GM21367 (cell line): ENCODE results near the gene DUSP15.

Experiments used
- ATAC-seq: cut with Tn5 transposase; IDR thresholded peaks from one replicate; pipeline ENCODE4 v1.9.1; 2021; ENCODE audit not compliant: unreplicated experiment

The DUSP15 gene

GRCh38 chr20:31894980-31895675 lies 24.8 kb upstream of the DUSP15 start:
- peak; percentile 67 for ATAC-seq

GRCh38 chr20:31890646-31891045 lies 20.3 kb upstream of the DUSP15 start:
- ATAC-seq, result no peak

GRCh38 chr20:31883829-31884228 lies 13.5 kb upstream of the DUSP15 start:
- ATAC-seq, result no peak

- no peak for ATAC-seq
These were observed 11.6 kb upstream of the DUSP15 start for GRCh38 chr20:31881945-31882344.

GRCh38 chr20:31879143-31879987 lies 9.0 kb upstream of the DUSP15 start:
- no peak for ATAC-seq

- ATAC-seq, result no peak
These were observed 7.4 kb upstream of the DUSP15 start for GRCh38 chr20:31877684-31878083.

GRCh38 chr20:31875671-31876070 lies 5.3 kb upstream of the DUSP15 start:
- ATAC-seq, result no peak

- ATAC-seq, result no peak
These were observed 2.1 kb upstream of the DUSP15 start for GRCh38 chr20:31872406-31872805.

- no peak for ATAC-seq
These were observed 1.3 kb upstream of the DUSP15 start for GRCh38 chr20:31871618-31871954.

- no peak for ATAC-seq
These were observed 645 bp upstream of the DUSP15 start for GRCh38 chr20:31870726-31871617.

GRCh38 chr20:31869673-31869941 lies 720 bp downstream of the DUSP15 start:
- no peak for ATAC-seq

- ATAC-seq, result no peak
These were observed 1.3 kb downstream of the DUSP15 start for GRCh38 chr20:31868853-31869672.

- ATAC-seq, result no peak
These were observed 4.1 kb downstream of the DUSP15 start for GRCh38 chr20:31866221-31866620.

- no peak for ATAC-seq
These were observed 5.6 kb downstream of the DUSP15 start for GRCh38 chr20:31864521-31865400.

- no peak for ATAC-seq
These were observed 6.8 kb downstream of the DUSP15 start for GRCh38 chr20:31863296-31864085.

GRCh38 chr20:31862506-31862905 lies 7.8 kb downstream of the DUSP15 start:
- no peak for ATAC-seq

GRCh38 chr20:31862157-31862470 lies 8.2 kb downstream of the DUSP15 start:
- no peak for ATAC-seq

- no peak for ATAC-seq
These were observed 8.8 kb downstream of the DUSP15 start for GRCh38 chr20:31861385-31862156.

- no peak for ATAC-seq
These were observed 9.3 kb downstream of the DUSP15 start for GRCh38 chr20:31861135-31861384.
